Right lobe of liver (tissue), 6 donors: Measurements from ENCODE around the gene THSD7A. TPM values are rescaled to one million over a fixed set of nuclear protein-coding genes. Genes with fewer than 3 reads are reported as not detected.

ENCODE experiments used
- ATAC-seq, 4 donors: fragments of 200-7000 bp; cut with Tn5 transposase; one replicate each; pipeline ENCODE4 v1.9.1; 2020; ENCODE audit warnings: mild to moderate bottlenecking in 4 of 4, moderate library complexity in 4 of 4
- DNase-seq, 3 donors: peaks; one replicate each; pipeline ENCODE4 v3.0.0-alpha.2; 2020
- H3K27ac ChIP-seq, 3 donors: fragments of 200-600 bp; one replicate each; pipeline ENCODE4 v1.8.0; 2022
- H3K27me3 ChIP-seq, 2 donors: fragments of 200-600 bp; one replicate each; pipeline ENCODE4 v1.8.0; 2022
- H3K36me3 ChIP-seq, 4 donors: fragments of 200-600 bp; sonication (generic) in 1 of 4; one replicate each; pipeline versions ENCODE4 v1.5.1 to v1.8.0; 2017 to 2022; ENCODE audit warnings: control low read depth in 1 of 4
- H3K4me1 ChIP-seq, 4 donors: fragments of 200-600 bp; sonication (generic) in 1 of 4; one replicate each; pipeline versions ENCODE4 v1.5.1 to v1.8.0; 2017 to 2022; ENCODE audit warnings: control low read depth in 1 of 4
- H3K4me3 ChIP-seq, 3 donors: fragments of 200-600 bp; one replicate each; pipeline ENCODE4 v1.8.0; 2022
- H3K9me3 ChIP-seq, 4 donors: fragments of 200-600 bp; sonication (generic) in 1 of 4; one replicate each; pipeline versions ENCODE4 v1.5.1 to v1.8.0; 2017 to 2022; ENCODE audit warnings: control low read depth in 1 of 4
- CTCF ChIP-seq, 4 donors: fragments of 200-600 bp in 3 of 4; fragments of 450-650 bp in 1 of 4; IDR thresholded peaks; one replicate each; pipeline versions ENCODE4 v1.5.1 to v1.8.0; 2016 to 2022; ENCODE audit warnings: antibody characterized with exemption in 4 of 4, mild to moderate bottlenecking in 2 of 4
- POLR2A ChIP-seq: fragments of 450-650 bp; IDR thresholded peaks from one replicate; pipeline ENCODE4 v1.6.1; 2017; ENCODE audit warnings: antibody characterized with exemption, mild to moderate bottlenecking
- WGBS: methylation state at CpG from one replicate; pipeline ENCODE4 v1.1.6; 2018; ENCODE audit warnings: low coverage, low lambda C conversion rate; ENCODE audit not compliant: insufficient coverage; ENCODE audit errors: missing lambda C conversion rate; 5-methylcytosine and 5-hydroxymethylcytosine counted together
- intact Hi-C, 2 donors: fragments of 100-400 bp; cut with DNase I; formaldehyde crosslinking; loops; one replicate each; pipeline versions ENCODE4 v1.11.2 to v1.14.1; 2022
- total RNA-seq, 6 experiments: library from RNA; depleted of rRNA in 2 of 6; stranded (reverse); fragments of >200 nt in 2 of 6; fragmentation: NEBNext Ultra II Directional in 3 of 6; extraction: Animal tissue kit (Norgen Biotek cat#: 25700) in 3 of 6; gene quantifications; one replicate each; pipeline versions ENCODE4 v1.1.0 to v1.2.4, GENCODE V29; 2016 to 2023
- donor health status: DM: no; HTN: yes; CAD: no.
- donor health status: DM: no; HTN: no; CAD: no.
- donor health status: DM: no; HTN: no; CAD: no.
- donor health status: DM: no; HTN: yes; CAD: no.
- donor health status: DM: no; HTN: yes; CAD: no.

The THSD7A gene
- total RNA-seq, 6 experiments from 2014 or later, result 1.1 to 2.5 (median 1.4) TPM

- TF ChIP-seq CTCF (IDR thresholded peaks at IDR 0.05), result no peak
- no peak for TF ChIP-seq POLR2A
- peak in 2 of 4 donors; percentile 33 to 65 for ATAC-seq
- intact Hi-C loops, result no loop called here
Measured at GRCh38 chr7:11328309-11328708, 503.7 kb downstream of the THSD7A start.

GRCh38 chr7:11327633-11328032, 504.4 kb downstream of the THSD7A start:
- TF ChIP-seq POLR2A, result no peak
- TF ChIP-seq CTCF (IDR thresholded peaks at IDR 0.05), result no peak
- DNase-seq, result no peak
- H3K27me3 ChIP-seq, result no peaks in the 10 kb centered on the region
- intact Hi-C loops, result no loop called here
- WGBS, result 100% methylated on average over 1 of the region's 1 CpG
- ATAC-seq, result no peak
- no peak overlapping the region for H3K27ac ChIP-seq
- no peak overlapping the region for H3K4me3 ChIP-seq
- no peaks in the 10 kb centered on the region for H3K9me3 ChIP-seq
- H3K36me3 ChIP-seq, result no peaks in the 10 kb centered on the region
- H3K4me1 ChIP-seq, result no peaks in the 10 kb centered on the region

More at GRCh38 chr7:11328309-11328708, 503.7 kb downstream of the THSD7A start:
- DNase-seq, result no peak
- Histone ChIP-seq H3K4me3 (no peak overlapping the region), H3K27ac (no peak overlapping the region), H3K4me1 (no peaks in the 10 kb centered on the region), H3K27me3 (no peaks in the 10 kb centered on the region), H3K9me3 (no peaks in the 10 kb centered on the region), H3K36me3 (no peaks in the 10 kb centered on the region)
- WGBS, result 49% methylated on average over 3 of the region's 3 CpGs
